A673 (cell line): ENCODE measurements around the gene GRAMD1A.

Experiments used
- CTCF ChIP-seq: fragments of 300-800, 200-600 bp; sonication (generic); conservative IDR thresholded peaks from 2 replicates; pipeline ENCODE4 v1.5.1; 2017; ENCODE audit warnings: low read depth, mild to moderate bottlenecking, antibody characterized with exemption, low read length, moderate library complexity, mixed read lengths
- EZH2 ChIP-seq: fragments of 200-600 bp; sonication (generic); IDR thresholded peaks from 2 replicates; pipeline ENCODE4 v1.6.1; 2017; ENCODE audit warnings: borderline replicate concordance, low read depth, mild to moderate bottlenecking, mixed read lengths, antibody characterized with exemption, low read length; ENCODE audit not compliant: poor library complexity, severe bottlenecking

- TF ChIP-seq CTCF: no peak
- TF ChIP-seq EZH2: no peak
Measured at GRCh38 chr19:35006342-35006998, 6.3 kb downstream of the GRAMD1A start.
